Activated CD8-positive, alpha-beta T cell treated with anti-CD3 and anti-CD28 coated beads, Interleukin-2, amount 10 ng/mL, durations not matched to agents 7 days and 5 days (primary cell): ENCODE results near the gene PID1. TPM values are rescaled to one million over a fixed set of nuclear protein-coding genes. Genes with fewer than 3 reads are reported as not detected.

Experiments used
- ATAC-seq: fragments of 150-1000 bp; cut with Tn5 transposase; one replicate; pipeline ENCODE4 v1.10.0; 2021; ENCODE audit warnings: moderate library complexity
- CTCF ChIA-PET: fragments of 350-600 bp; sonication (Branson Sonifier 250); formaldehyde crosslinking; loops from one replicate; lab custom pipeline; 2021; ENCODE audit warnings: antibody characterized with exemption; lab: Charles Lee
- POLR2A ChIA-PET: fragments of 350-600 bp; sonication (Branson Sonifier 250); formaldehyde crosslinking; loops from one replicate; lab custom pipeline; 2021; ENCODE audit warnings: antibody characterized with exemption; lab: Charles Lee
- DNase-seq: peaks from one replicate; pipeline ENCODE4 v3.0.0-alpha.2; 2020
- H3K27ac Mint-ChIP-seq: one replicate; pipeline ENCODE4 v1.8.0; 2021; ENCODE audit warnings: mild to moderate bottlenecking, mixed read lengths
- H3K27me3 Mint-ChIP-seq: one replicate; pipeline ENCODE4 v1.8.0; 2021; ENCODE audit warnings: low read depth, mixed read lengths
- H3K36me3 Mint-ChIP-seq: one replicate; pipeline ENCODE4 v1.8.0; 2021; ENCODE audit warnings: low read depth, mixed read lengths
- H3K4me1 Mint-ChIP-seq: one replicate; pipeline ENCODE4 v1.8.0; 2021; ENCODE audit warnings: low read depth, mixed read lengths
- H3K4me3 Mint-ChIP-seq: one replicate; pipeline ENCODE4 v1.8.0; 2021; ENCODE audit warnings: mild to moderate bottlenecking, mixed read lengths
- H3K9me3 Mint-ChIP-seq: one replicate; pipeline ENCODE4 v1.8.0; 2022; ENCODE audit warnings: mixed read lengths; ENCODE audit not compliant: insufficient read depth
- total RNA-seq, 2 experiments: library from RNA; stranded (reverse); gene quantifications; one replicate each; pipeline ENCODE4 v1.2.3, GENCODE V29; 2021

The PID1 gene, protein sequence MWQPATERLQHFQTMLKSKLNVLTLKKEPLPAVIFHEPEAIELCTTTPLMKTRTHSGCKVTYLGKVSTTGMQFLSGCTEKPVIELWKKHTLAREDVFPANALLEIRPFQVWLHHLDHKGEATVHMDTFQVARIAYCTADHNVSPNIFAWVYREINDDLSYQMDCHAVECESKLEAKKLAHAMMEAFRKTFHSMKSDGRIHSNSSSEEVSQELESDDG
- not detected for total RNA-seq

- CTCF ChIA-PET = no interaction called here
- DNase-seq = no peak
- peaks cover 10% of the 10 kb centered on the region for H3K27me3 Mint-ChIP-seq
- ATAC-seq = no peak
- no peaks in the 10 kb centered on the region for H3K4me1 Mint-ChIP-seq
- H3K27ac Mint-ChIP-seq = no peak within 1 kb of the TSS
- no peaks in the 10 kb centered on the region for H3K36me3 Mint-ChIP-seq
- H3K4me3 Mint-ChIP-seq = no peak within 1 kb of the TSS
- POLR2A ChIA-PET = no interaction called here
- H3K9me3 Mint-ChIP-seq = no peaks in the 10 kb centered on the region
Observed at GRCh38 chr2:229270551-229271410, at the start of gene PID1. PID1 (minus strand) TSS chr2:229271287; CDS start chr2:229271043, 244 bp downstream.

GRCh38 chr2:229319558-229319957 lies 48.5 kb upstream of the PID1 start:
- no peaks in the 10 kb centered on the region for H3K36me3 Mint-ChIP-seq
- no peaks in the 10 kb centered on the region for H3K9me3 Mint-ChIP-seq
- H3K27ac Mint-ChIP-seq = no peak overlapping the region
- no peak overlapping the region for H3K4me3 Mint-ChIP-seq
- CTCF ChIA-PET = no interaction called here
- no peaks in the 10 kb centered on the region for H3K27me3 Mint-ChIP-seq
- POLR2A ChIA-PET = no interaction called here
- ATAC-seq (no peak), DNase-seq (no peak)
- H3K4me1 Mint-ChIP-seq = no peaks in the 10 kb centered on the region

DNA sequence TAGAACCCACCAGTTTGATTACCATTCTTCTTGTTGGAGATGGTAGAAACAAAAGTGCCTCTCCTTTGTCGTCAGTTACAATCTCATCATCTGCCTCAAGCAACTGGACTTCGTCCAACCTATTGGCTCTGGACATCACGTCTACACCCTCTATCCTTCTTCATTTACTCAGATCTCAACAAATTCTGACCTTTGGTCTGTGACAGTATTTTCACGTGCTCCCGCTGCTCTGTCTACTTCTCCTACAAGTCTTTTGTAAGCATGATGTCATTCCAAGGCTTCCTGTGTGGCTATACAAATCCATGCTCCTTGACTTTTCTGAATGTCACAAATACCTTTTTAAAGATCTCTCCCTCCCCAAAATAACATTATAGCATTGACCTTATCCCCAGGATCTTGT lies 43.0 kb upstream of the PID1 start:
- no peak overlapping the region for H3K27ac Mint-ChIP-seq
- no peaks in the 10 kb centered on the region for H3K4me1 Mint-ChIP-seq
- CTCF ChIA-PET = no interaction called here
- POLR2A ChIA-PET = no interaction called here
- no peaks in the 10 kb centered on the region for H3K36me3 Mint-ChIP-seq
- H3K27me3 Mint-ChIP-seq = no peaks in the 10 kb centered on the region
- H3K9me3 Mint-ChIP-seq = peaks cover 5% of the 10 kb centered on the region
- no peak for ATAC-seq
- no peak for DNase-seq
- H3K4me3 Mint-ChIP-seq = no peak overlapping the region

GRCh38 chr2:229313591-229313990 lies 42.5 kb upstream of the PID1 start:
- Mint-ChIP-seq H3K4me3 (no peak overlapping the region), H3K27me3 (no peaks in the 10 kb centered on the region)

DNA sequence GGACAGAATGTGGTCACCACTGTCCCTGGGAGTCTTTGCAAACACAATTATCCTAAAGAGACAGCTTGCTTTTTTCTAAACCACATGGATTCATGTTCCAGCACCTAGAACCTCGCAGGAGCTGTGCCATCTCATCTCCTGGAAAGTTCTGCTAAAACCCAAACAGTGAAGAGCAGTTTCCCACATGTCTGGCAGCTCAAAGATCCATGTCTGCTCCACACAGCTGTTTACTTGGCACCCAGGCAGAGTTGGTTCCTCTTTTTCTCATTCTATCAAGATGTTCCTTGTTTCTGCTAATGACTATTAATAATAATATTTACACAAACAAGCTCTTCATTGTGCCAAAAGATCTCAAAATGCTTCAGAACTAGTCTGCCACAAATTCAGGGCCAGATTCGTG lies 30.1 kb upstream of the PID1 start:
- ATAC-seq = no peak
- H3K27me3 Mint-ChIP-seq = no peaks in the 10 kb centered on the region
- no peaks in the 10 kb centered on the region for H3K9me3 Mint-ChIP-seq

More at GRCh38 chr2:229313591-229313990, 42.5 kb upstream of the PID1 start:
- Mint-ChIP-seq H3K4me1 (no peaks in the 10 kb centered on the region), H3K9me3 (peaks cover 5% of the 10 kb centered on the region), H3K27ac (no peak overlapping the region), H3K36me3 (no peaks in the 10 kb centered on the region)
- DNase-seq = no peak
- ChIA-PET POLR2A (no interaction called here), CTCF (no interaction called here)
- ATAC-seq = no peak

DNA sequence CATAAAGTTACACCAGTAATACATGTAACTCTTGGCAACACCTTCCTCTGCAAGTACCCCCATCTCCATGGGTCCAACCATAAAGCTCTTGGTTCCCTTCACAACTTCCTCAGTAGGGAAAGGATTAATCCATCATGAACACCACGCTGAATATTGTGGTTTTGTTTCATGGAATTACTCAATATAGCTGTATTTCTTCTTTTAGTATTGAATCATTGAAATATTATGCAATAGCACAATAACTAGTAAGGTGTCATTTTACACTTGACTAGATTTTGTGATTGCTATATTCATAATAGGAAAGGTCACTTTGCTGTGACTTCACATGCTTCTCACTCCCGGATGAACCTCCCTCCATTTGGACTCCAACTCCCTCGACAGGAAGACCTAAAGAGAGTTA lies 29.7 kb upstream of the PID1 start:
- Mint-ChIP-seq H3K36me3 (no peaks in the 10 kb centered on the region), H3K27ac (no peak overlapping the region), H3K4me1 (no peaks in the 10 kb centered on the region), H3K9me3 (no peaks in the 10 kb centered on the region), H3K4me3 (no peak overlapping the region), H3K27me3 (no peaks in the 10 kb centered on the region)
- ChIA-PET POLR2A (no interaction called here), CTCF (no interaction called here)
- DNase-seq = no peak
- ATAC-seq = no peak

More for the DNA sequence above, 30.1 kb upstream of the PID1 start:
- ChIA-PET POLR2A (no interaction called here), CTCF (no interaction called here)
- Mint-ChIP-seq H3K36me3 (no peaks in the 10 kb centered on the region), H3K27ac (no peak overlapping the region), H3K4me3 (no peak overlapping the region), H3K4me1 (no peaks in the 10 kb centered on the region)
- DNase-seq = no peak

- no peaks in the 10 kb centered on the region for H3K27me3 Mint-ChIP-seq
Observed at GRCh38 chr2:229300371-229300770, 29.3 kb upstream of the PID1 start.

DNA sequence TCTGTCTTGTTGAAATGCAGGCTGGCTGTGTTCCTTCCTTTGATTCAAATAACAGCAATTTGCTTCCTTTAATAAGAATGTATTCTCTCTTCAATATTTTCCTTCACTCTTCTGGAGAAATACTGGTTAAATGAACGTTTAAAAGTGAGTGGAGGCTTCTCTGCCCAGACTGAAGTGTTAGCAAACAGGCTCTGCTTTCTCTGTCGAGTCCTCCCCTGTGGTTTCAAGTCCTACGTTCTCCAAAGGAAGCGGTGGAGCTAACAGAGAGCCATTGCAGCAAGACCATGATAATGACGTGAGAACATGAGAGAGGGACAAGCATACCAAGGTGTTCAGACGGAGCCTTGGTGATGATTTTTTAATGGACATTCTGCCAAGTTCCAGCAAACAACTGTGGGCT lies 26.2 kb upstream of the PID1 start:
- H3K9me3 Mint-ChIP-seq = no peaks in the 10 kb centered on the region
- H3K4me1 Mint-ChIP-seq = no peaks in the 10 kb centered on the region
- ChIA-PET POLR2A (no interaction called here), CTCF (no interaction called here)
- no peak for ATAC-seq
- H3K27ac Mint-ChIP-seq = no peak overlapping the region
- H3K36me3 Mint-ChIP-seq = no peaks in the 10 kb centered on the region
- H3K27me3 Mint-ChIP-seq = no peaks in the 10 kb centered on the region
- H3K4me3 Mint-ChIP-seq = no peak overlapping the region
- DNase-seq = no peak

More at GRCh38 chr2:229300371-229300770, 29.3 kb upstream of the PID1 start:
- no peak for ATAC-seq
- POLR2A ChIA-PET = no interaction called here
- H3K4me1 Mint-ChIP-seq = no peaks in the 10 kb centered on the region
- no peaks in the 10 kb centered on the region for H3K36me3 Mint-ChIP-seq
- H3K27ac Mint-ChIP-seq = no peak overlapping the region
- no peaks in the 10 kb centered on the region for H3K9me3 Mint-ChIP-seq
- CTCF ChIA-PET = no interaction called here
- no peak for DNase-seq
- H3K4me3 Mint-ChIP-seq = no peak overlapping the region

- no peak for DNase-seq
- ChIA-PET POLR2A (no interaction called here), CTCF (no interaction called here)
- H3K4me3 Mint-ChIP-seq = no peak overlapping the region
- H3K27ac Mint-ChIP-seq = no peak overlapping the region
- H3K9me3 Mint-ChIP-seq = no peaks in the 10 kb centered on the region
- H3K4me1 Mint-ChIP-seq = no peaks in the 10 kb centered on the region
- no peaks in the 10 kb centered on the region for H3K36me3 Mint-ChIP-seq
- no peak for ATAC-seq
- H3K27me3 Mint-ChIP-seq = no peaks in the 10 kb centered on the region
Observed at GRCh38 chr2:229296536-229296935, 25.4 kb upstream of the PID1 start.

DNA sequence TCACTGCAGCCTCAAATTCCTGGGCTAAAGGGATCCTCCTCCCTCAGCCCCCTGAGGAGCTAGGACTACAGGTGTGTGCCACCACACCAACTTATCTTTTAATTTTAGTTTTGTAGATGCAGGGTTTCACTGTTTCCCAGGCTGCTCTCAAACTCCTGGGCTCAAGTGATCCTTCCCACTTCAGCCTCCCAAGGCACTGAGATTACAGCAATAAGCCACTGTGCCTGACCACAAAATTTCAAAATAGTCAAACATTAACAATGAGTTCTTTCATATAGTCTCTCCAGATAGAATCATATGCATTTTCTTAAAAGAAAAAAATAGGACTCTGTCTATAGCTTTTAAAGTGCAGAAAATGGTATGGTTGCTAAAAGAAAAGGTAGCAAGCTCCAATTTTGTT lies 24.9 kb upstream of the PID1 start:
- no peaks in the 10 kb centered on the region for H3K4me1 Mint-ChIP-seq
- H3K9me3 Mint-ChIP-seq = no peaks in the 10 kb centered on the region
- ChIA-PET POLR2A (no interaction called here), CTCF (no interaction called here)
- H3K4me3 Mint-ChIP-seq = no peak overlapping the region
- no peaks in the 10 kb centered on the region for H3K36me3 Mint-ChIP-seq
- no peak for ATAC-seq
- no peak overlapping the region for H3K27ac Mint-ChIP-seq
- no peaks in the 10 kb centered on the region for H3K27me3 Mint-ChIP-seq
- no peak for DNase-seq

GRCh38 chr2:229287823-229288222 lies 16.7 kb upstream of the PID1 start:
- H3K27me3 Mint-ChIP-seq = no peaks in the 10 kb centered on the region
- no peaks in the 10 kb centered on the region for H3K9me3 Mint-ChIP-seq
- CTCF ChIA-PET = no interaction called here
- no peak for DNase-seq
- H3K4me3 Mint-ChIP-seq = no peak overlapping the region
- H3K36me3 Mint-ChIP-seq = no peaks in the 10 kb centered on the region
- H3K4me1 Mint-ChIP-seq = no peaks in the 10 kb centered on the region
- no peak overlapping the region for H3K27ac Mint-ChIP-seq
- ATAC-seq = no peak
- POLR2A ChIA-PET = no interaction called here

DNA sequence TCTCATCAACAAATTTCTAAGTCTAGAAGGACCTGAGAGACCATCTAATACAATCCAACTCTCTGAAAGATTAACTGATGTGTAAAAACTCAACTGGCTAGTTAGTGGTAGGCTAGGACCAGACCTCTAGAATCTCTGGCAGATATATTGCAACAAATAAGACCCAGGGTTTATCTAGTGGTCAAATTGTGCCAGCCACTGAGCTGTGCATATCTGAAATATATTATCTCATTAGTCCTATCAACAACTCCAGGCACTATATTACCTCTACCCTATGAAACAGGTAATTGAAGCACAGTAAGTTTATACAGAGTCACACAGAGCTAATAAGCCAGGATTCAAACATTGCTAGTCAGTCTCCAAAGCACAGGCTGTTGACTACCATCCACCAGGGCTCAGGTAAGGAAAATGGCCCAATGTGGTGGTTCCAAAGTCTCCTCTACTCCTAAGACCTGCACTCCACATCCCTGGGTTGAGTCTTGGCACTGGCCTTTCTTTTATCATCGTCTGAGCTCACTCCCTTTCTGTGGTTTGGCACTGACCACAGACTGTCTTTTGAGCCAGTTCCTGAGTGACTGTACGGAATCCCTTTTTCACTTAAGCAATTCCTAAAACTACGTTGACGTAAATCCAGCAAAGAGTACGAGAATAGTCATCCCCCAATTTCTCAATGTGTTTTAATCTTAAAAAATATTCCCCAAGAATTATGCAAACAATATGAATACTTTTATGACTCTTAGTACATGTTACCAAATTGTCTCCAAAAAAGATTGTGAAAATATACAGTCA lies 11.9 kb upstream of the PID1 start:
- Mint-ChIP-seq H3K4me3 (no peak overlapping the region), H3K36me3 (no peaks in the 10 kb centered on the region), H3K27ac (no peak overlapping the region), H3K27me3 (no peaks in the 10 kb centered on the region), H3K9me3 (no peaks in the 10 kb centered on the region), H3K4me1 (no peaks in the 10 kb centered on the region)
- ChIA-PET POLR2A (no interaction called here), CTCF (interaction anchor here (1.6 kb wide), 1 partner anchor 10 kb away, joined by 4 read pairs; no protein-coding TSS in a partner anchor)
- DNase-seq = no peak
- ATAC-seq = no peak
